NCI-H526 (cell line): ENCODE data around the gene PXYLP1.
"Not testable (repeated sequence)": the region's sequence is repeated elsewhere in the genome, so short reads cannot be mapped to it uniquely, and the experiment has no call there.

Source experiments
- DNase-seq, 2 experiments: peaks; one replicate each; lab custom pipeline; 2025; lab: John Stamatoyannopoulos, UW

Gene PXYLP1

DNA sequence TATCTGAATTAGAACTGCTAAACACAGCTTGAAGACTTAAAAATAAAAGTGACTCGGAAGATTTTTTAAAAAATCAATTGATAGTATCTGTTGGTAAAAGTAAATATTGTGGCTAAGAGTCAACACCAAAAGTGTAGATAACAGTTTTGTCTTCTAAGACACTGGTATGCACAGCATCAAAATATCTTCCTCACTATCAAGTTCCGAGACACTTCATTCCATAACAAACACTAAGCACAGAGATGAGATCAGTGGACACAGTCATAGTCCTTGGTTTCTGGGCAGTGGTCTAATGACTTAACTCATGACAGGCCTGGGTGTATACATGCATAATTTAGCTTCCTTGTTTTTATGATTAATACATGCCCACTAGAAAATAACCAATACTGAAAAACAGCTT lies 63.2 kb downstream of the PXYLP1 start:
- DNase-seq: no peak

DNA sequence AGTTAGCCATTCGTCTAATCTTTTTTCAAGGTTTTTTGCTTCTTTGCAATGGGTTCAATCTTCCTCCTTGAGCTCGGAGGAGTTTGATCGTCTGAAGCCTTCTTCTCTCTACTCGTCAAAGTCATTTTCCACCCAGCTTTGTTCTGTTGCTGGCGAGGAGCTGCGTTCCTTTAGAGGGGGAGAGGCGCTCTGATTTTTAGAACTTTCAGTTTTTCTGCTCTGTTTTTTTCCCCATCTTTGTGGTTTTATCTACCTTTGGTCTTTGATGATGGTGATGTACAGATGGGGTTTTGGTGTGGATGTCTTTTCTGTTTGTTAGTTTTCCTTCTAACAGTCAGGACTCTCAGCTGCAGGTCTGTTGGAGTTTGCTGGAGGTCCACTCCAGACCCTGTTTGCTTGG lies 68.8 kb downstream of the PXYLP1 start:
- DNase-seq: not testable (repeated sequence)

DNA sequence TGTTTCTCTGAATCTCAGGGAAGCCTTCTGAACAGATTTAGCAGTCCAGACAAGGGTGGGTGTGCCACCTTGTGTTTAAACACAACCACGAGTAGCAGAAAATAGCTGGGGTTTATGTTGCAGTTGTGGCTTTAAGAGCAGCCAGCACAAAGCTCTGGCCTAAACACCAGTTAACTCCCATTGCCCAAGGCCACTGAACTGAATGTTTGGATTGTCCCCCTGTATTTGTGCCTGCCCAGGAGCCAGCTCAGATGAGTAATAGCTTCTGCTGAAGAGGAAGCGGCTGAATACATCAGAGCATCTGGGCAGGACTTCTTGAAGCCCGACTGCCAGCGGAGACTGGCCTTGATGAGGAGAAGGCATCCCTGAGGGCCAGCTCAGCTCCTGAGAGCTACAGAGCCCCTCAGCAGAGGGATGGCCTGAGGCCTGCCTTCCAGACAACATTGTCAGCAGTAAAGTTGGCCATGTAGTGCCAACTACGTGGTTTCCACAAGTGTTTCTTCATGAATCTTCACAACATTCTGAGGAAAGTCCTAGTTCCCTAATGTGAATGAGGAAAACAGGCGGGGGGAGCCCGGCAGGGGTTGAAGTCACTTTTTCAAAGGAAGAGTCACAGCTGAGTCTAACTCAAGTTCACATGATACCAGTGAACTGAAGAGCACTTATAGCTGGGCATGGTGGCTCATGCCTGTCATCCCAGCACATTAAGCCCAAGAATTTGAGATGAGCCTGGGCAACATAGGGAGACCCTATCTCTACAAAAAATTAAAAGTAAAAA lies 70.9 kb downstream of the PXYLP1 start:
- DNase-seq: no peak

DNA sequence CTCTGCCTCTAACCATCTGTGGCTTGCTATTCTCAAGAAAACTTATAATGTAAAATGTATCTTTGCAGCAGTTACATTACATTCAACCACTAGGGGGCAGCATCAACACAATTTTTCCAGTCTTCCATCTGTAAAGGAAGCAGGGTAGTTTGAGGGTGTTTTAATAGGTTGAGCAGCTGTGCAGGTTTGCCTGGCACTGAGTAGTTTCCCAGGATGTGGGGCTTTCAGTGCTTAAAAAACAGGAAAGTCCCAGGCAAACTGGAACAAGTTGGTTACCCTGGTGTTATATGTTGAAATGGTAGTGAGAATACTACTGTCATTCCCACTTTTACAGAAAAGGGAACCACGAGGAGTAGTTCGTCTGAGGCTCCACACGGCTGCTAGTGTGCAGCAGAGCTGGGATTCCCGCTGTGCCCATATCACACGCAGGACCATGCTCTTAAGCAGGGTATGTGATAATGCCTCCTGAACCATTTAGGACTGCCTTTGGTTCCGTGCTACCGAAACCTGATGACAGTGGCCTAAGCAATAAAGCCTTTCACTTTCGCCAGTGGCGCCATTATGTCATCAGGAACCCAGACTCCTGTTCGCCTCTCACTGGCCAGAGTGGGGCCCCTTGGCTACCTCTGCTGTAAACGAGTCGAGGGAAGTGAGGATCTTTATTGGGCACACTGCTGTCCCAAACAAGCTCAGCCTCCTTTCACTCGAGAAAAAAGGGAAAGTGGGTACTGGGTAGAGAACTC lies 72.0 kb downstream of the PXYLP1 start:
- peak; percentile 34 to 84 for DNase-seq

DNA sequence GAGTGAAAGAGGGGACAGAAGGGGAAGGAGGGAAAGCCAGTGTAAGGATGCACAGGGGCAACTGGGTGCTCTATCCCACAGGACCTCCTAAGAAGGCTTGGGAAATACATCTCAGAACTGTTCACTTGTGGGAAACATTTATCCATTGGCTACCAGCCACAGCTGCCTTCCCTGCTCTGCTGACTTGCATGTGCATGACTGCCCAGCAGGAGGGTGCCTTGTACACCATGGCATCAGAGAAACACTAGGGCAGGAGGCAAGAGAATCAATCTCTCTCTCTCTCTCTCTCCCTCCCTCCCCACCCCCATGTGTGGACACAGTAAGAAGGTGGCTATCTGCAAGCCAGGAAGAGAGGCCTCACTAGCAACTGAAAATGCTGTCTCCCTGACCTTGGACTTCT lies 73.8 kb downstream of the PXYLP1 start:
- peak in 1 of 2 experiments; percentile 14 for DNase-seq

DNA sequence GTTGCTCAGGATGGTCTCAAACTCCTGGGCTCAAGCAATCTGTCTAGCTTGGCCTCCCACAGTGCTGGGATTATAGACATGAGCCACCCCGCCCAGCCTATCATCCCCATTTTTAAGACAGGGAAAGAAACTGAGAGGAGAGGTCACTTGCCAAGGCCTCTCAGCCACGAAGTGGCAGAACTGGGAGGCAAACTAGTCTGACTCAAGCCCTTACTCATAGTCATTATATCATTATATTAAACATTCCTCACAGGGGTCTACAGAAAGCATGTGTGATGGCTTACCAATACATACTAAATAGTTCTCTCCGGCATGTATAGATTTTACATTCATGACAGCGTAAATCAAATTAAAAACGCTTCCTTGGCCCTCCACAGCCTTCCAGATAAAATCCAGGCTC lies 74.7 kb downstream of the PXYLP1 start:
- DNase-seq: no peak

DNA sequence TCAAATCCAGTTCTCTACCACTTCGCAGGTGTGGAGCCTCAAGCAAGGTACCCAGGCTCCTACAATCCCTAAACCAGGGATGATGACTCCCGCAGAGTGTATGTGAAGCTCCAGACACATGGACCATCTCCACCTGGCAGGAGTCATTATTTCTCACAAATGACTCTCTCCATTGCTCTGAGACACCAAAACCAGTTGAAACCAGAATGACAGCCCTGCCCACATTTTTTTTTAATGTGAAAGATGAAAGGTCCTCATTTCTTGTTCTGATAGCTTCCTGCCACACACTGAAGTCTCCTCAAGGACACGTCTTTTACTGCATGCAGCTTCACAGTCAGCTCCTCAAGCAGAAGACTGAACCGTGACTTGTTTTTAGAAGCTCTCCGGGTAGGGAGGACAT lies 75.3 kb downstream of the PXYLP1 start:
- DNase-seq: no peak

DNA sequence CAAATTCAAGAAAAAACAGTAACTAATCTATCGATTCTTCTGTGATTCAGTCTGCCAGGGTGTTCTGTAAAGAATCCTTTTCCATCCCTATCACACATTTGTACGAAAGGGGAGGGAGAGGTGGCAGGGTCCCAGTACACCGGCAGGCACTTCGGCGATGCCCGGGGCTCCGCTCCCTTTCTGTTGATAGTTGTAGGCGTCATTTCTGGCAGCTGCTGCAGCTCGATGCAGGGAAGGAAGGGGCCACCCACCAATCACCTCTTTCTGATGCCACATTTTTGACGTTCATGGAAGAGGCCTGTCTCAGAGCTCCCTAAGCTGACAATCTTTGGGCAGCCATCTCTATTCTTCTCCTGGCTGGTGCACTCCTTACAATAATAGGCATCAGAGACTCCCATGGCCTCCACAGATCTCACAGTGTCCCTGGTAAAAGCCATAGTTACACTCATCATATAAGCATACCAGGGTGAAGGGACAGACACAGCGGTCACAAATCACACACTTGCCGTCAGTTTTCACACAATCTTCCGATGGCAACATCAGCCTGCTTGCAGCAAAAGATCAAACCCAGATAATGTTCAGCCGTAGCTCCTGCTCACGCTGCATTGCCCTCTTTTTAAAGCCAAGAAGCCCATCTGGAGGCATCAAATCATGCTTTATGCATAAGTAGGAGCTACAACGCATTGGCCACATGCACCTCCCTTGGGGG lies 75.9 kb downstream of the PXYLP1 start:
- DNase-seq: no peak

DNA sequence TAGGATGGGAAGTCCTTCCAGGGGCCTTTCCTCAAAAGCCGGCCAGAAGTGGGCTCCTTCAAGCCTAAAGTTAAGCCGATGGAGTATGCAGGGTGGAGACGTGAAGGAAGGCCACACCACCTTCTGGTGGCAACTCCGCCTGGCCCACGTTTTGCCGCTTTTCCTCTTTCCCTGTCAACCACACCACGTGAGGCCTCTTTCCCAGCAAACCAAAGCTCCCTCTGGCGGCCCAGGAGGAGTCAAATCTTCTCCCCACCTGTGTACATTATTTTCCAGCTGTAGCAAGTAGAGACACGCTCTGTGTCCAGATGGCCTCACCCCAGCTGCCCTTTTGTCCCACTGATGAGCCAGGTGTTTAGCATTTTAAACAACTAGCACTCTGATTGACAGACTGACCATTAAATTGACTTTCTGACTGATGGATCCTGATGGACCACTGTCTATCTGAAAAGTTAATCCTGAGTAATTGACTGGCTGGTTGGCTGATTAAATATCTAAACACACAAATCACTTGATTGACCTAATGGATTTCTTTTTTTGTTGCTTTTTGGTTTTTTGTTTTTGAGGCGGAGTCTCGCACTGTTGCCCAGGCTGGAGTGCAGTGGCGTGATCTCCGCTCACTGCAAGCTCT lies 77.1 kb downstream of the PXYLP1 start:
- peak; percentile 73 to 89 for DNase-seq

DNA sequence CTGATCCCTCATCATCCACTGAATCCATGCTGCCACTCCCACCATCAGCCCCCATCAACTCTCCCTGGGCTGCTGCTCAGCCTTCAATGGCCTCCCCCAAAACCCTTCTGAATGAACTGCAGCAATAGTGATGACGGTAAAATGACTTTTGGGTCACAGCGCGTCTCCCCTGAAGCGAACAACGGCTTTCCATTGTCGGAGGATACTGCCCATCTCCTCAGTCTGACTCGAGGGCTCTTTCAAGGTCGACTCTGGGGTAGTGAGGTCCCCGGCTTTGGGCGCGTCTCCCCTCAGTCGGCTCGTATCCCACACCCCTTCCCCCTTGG lies 79.5 kb downstream of the PXYLP1 start:
- no peak for DNase-seq

DNA sequence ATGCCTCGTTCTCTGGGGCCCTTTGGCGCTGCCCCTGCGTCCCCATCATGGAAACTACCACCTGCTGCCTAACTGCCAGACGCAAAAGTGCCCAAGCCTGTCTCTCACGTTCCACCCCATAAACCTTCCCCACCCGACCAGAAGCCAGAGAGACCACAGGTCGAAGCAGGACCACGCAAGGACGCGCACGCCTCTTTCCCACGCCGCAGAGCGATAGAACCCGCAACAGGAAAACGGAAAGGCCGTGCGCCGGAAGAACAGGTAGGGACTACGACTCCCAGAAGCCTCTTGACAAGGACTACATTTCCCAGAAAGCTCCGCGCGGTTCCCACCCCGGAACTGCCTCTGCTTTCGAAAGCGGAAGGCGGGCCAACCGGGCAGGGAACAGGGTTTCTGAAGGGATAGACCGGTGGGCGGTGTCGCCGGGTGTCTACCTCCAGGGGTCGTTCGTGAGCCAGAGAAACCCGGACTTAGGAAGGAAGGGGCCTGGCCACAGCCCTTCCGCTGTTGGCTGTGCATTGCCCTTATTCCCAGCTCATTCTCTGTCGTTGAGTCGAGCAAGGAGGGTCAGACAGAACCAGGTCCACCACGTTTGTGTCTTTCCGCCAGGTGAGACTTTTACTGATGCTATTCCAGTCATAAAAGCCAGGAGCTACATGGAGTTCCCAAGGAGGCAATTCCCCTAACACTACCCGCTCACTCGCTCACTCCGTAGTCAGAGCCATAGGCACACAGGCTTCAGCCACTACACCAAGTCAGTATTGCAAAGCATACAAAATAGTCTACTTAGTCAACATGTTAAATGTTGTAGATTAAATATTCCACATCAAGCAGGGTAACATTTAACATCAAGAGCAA lies 80.1 kb downstream of the PXYLP1 start:
- DNase-seq: peak; percentile 96 to 98

DNA sequence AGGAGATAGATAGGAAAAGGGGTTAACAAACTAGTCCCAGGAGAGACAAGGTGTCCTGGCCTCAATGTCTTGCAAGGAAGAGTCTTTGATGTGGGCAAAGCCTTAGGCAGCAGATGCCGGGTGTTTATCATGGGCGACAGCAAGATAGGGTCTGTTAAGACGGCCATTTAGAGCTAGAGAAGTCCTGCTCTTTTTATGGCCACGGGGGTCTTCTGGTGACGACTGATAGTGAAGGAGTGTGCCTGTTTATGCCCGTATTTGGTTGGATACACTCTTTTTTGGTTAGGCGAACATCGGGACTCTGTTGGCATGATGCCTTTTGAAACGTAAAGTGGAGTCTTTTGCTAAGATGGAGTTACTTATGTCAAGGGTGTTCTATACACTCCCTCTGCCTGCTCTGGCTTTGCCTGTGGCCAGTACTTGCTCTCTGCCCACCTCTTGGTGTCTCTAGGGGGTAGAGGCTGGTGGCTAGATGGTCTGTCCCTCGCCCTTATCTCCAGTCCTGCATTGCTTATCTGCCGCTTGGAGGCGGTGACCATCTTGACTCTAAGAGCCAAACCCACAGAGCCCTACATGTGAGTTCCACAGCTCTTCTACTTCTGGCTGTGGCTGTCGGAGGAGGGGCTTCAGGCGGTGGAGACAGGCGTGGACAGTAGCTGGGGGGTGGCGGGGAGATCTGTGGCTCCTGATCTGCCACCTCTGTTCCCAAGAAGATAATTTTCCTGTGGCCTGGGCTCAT lies 80.9 kb downstream of the PXYLP1 start:
- DNase-seq: no peak

DNA sequence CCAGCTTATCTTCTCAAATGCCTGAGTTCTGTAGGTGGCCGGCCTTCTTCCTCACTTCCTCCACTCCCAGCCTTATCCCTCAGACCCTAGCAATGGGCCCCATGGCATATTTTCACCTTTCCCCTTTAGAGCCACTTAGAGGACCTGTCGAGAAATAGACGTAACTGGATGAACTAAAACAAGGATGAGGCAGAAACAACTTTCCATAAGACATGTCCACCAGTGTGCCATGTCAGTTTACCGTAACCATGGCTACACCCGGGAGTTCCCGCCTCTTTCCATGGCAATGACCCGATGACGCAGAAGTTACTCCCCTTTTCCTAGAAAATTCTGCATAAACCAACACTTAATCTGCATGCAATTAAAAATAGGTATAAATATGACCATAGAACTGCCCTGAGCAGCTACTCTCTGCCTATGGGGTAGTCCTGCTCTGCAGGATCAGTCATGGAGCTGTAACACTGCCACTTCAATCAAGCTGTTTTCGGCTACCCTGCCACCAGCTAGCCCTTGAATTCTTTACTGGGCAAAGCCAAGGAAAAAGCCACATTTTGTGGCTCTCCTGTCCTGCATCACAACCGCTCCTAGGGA lies 81.6 kb downstream of the PXYLP1 start:
- DNase-seq: no peak

DNA sequence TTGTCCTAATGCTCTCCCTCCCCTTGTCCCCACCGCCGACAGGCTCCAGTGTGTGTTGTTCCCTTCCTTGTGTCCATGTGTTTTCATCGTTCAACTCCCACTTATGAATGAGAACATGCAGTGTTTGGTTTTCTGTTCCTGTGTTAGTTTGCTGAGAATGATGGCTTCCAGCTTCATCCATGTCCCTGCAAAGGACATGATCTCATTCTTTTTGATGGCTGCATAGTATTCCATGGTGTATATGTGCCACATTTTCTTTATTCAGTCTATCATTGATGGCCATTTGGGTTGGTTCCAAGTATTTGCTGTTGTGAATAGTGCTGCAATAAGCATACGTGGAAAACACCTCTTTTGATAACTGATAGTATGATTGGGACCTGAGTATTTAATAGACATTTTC lies 82.8 kb downstream of the PXYLP1 start:
- DNase-seq: not testable (repeated sequence)

DNA sequence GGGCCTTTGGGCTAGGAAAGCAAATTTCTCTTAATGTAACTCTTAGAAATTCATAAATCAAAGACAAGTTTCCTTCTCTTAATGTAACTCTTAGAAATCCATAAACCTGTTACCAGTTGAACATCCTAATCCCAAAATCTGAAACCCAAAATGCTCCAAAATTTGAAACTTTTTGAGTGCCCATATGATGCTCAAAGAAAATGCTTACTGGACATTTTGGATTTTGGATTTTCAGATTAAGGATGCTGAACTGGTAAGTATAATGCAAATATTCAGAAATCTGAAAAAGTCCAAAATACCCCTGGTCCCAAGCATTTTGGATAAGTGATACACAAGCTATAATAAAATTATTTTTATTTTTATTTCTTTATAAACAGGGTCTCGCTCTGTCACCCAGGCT lies 85.2 kb downstream of the PXYLP1 start:
- no peak for DNase-seq

DNA sequence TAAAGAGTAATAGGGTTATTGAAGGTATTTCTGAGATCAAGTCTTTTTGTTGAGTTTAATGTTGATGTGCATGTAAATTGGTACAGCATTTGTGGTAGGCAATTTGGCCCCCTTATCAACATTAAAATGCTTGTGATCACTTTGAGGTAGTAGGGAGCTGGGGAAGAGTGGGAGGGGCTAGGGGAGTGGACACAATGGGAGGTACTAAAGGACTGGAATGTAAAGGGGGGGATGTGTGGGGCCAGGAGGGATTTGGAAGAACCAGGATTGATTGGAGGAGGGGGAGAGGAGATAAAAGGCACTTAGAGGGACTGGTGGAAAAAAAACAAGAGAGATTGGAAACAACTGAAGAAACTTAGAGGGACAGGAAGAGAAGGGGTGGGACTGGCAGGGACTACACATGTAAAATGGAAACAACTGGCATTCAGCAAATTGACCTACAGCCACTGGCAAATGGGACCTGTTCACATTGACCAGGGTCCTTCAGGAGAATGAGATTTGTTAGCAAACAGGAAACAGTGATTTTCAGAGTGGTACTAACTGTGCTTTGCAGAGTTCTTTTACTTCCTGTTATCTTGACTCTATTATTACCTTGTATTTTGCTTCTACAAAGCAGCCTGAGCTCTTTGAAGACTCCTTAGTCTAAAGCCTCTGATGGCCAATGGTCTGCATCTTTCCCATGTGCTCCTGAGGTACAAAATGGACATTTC lies 88.9 kb downstream of the PXYLP1 start:
- no peak for DNase-seq

DNA sequence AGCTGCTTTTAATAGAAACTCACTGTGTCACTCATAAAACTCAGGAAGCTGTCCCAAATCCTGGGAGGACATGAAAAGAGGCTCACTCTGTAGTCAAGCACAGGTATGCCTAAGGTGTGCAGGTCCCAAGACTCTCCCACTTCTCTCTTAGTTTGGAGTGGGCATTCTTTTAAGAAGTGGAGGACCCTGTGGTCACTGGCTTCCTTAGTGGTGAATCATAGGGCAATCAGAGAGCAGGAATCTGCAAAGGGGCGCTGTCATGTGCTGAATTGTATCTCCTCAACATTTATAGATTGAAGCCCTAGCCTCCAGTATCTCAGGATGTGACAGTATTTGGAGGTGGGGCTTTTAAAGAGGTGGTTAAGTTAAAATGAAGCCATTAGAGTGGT lies 89.5 kb downstream of the PXYLP1 start:
- no peak for DNase-seq

DNA sequence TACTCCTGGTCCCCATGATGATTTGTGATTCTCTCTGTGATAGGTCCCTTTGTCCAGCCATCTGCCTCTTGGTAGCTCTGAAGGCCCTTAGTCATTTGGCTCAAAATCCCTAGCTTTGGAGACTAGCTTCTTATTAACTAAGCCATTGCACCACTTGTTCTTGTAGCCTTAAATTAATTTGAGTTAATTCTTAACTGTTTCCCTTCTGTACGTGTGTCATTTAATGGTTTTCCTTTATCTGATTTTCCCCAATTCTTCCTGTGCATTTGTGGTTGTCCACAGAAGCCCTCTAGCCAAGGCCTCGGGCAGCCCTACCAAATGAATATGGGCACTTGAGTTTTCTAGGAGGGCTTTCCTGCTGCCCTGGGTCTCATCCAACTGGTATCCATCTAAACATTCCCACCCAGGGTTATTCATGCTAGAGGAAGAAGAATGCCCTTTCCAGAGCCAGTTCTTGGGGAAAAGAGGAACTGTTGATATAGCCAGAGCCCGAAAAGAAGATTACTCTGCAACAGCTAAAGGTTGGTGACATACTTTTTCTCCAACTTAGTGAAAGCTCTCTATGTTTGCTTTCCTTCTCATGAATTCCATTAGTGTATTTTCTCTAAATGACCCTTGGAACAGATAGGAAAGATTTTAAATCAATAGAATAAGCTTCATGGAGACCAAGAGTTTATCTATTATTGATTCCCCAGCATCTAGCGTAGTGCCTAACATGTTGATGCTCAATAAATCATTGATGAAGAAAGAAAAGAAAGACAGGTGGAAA lies 92.5 kb downstream of the PXYLP1 start:
- DNase-seq: no peak

DNA sequence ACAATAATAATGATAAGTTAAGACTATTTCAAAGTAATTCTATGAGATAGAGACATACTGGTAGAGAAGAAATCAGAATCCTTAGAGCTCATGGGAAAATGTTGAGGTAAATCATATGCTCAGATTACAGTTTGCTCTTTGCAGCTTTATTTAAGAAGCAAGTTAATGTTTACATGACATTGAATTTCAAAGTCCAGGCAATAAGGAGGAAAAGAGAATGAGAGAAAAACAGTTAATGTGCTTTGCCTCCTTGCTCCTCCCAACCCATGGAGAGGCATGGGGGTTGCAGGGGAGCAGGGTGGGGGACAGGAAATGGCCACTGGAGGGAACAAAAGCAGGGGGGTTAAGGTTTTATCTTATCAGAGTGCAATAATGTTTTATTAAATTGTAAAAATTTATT lies 94.5 kb downstream of the PXYLP1 start:
- no peak for DNase-seq
